ENCODE measurements around the gene FBXO3.
"Not testable (repeated sequence)": the region's sequence is repeated elsewhere in the genome, so short reads cannot be mapped to it uniquely, and the experiment has no call there.

Gene FBXO3

DNA sequence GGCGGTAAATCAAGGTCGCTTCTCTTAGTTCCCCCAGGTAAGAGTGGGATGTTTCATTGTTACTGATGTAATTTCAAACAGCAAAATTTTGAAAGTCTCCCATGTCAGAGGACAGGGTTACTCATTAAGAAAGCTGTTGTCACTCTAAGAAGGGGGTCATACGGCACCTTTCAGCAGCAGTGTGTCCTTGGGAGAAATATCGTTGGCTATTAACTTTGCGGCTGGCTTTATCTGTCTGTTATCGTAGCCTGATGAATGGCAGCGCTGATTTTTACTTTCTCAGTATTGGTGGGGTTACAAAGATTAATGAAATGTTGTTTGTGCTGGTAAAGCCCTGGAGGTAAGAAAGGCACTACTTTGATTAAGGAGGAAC is 27.5 kb upstream of the FBXO3 start:
- H3K4me3 ChIP-seq (replicated peaks; ENCODE audit: low read depth, low read length), result no peak overlapping the region
- no peak for DNase-seq (ENCODE audit: low read depth)
- TF ChIP-seq, protein P1, sequence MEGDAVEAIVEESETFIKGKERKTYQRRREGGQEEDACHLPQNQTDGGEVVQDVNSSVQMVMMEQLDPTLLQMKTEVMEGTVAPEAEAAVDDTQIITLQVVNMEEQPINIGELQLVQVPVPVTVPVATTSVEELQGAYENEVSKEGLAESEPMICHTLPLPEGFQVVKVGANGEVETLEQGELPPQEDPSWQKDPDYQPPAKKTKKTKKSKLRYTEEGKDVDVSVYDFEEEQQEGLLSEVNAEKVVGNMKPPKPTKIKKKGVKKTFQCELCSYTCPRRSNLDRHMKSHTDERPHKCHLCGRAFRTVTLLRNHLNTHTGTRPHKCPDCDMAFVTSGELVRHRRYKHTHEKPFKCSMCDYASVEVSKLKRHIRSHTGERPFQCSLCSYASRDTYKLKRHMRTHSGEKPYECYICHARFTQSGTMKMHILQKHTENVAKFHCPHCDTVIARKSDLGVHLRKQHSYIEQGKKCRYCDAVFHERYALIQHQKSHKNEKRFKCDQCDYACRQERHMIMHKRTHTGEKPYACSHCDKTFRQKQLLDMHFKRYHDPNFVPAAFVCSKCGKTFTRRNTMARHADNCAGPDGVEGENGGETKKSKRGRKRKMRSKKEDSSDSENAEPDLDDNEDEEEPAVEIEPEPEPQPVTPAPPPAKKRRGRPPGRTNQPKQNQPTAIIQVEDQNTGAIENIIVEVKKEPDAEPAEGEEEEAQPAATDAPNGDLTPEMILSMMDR (IDR thresholded peaks at IDR 0.05; ENCODE audit: low read length, missing control alignments), result no peak

DNA sequence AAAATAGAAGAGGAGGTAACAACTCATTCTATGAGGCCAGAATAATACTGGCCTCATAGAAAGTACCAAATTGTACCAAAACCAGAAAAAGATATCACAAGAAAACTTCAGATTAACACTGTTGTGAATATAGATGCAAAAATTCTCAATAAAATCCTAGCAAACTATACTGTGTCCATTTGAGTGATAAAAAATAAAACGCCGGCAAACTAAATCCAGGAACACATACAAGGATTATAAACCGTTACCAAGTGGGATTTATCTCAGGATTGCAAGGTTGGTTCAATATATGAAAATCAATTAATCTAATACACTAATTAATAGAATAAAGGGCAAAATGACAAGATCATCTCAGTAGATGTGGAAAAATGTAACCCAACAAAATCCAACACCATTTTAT is 23.6 kb upstream of the FBXO3 start:
- TF ChIP-seq, protein P1 (IDR thresholded peaks at IDR 0.05; ENCODE audit: low read length, missing control alignments), result no peak

DNA sequence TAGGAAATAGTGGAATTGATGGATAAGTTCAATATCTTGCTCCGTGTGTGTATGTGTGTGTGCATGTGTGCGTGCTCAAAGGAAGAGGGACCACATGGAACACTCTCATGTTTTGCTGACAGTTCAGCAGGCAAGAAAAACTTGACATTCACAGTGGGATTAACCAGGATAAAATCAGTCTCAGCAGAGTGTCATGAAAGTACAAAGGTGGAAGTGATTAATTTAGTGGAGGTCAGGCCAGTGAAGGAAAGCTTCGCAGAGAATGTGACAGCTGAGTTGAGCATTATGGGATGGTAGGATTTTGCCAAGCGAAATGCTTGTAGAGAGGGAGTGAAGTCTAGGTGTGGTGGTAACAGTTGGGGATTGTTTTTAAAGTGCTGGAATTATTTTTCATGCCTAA is 15.7 kb upstream of the FBXO3 start:
- H3K4me3 ChIP-seq (replicated peaks; ENCODE audit: low read depth, low read length), result no peak overlapping the region
- no peak for DNase-seq (ENCODE audit: low read depth)
- TF ChIP-seq, protein P1 (IDR thresholded peaks at IDR 0.05; ENCODE audit: low read length, missing control alignments), result no peak

More for the DNA sequence above, 23.6 kb upstream of the FBXO3 start:
- DNase-seq (ENCODE audit: low read depth), result no peak
- H3K4me3 ChIP-seq (replicated peaks; ENCODE audit: low read depth, low read length), result no peak overlapping the region

DNA sequence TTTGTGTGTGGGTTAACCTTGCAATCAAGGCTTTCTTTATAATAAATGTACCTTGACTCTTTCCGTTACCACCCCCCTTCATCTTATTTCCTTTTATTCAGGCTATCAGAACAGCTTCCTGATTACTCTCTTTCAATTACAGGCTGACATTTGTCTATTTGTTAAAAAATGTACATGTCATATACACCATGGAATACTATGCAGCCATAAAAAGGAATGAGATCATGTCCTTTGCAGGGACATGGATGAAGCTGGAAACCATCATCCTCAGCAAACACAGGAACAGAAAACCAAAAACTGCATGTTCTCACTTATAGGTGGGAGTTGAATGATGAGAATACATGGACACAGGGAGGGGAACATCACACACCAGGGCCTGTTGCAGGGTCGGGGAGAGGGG is 13.8 kb upstream of the FBXO3 start:
- H3K4me3 ChIP-seq (replicated peaks; ENCODE audit: low read depth, low read length); DNase-seq (ENCODE audit: low read depth): not testable (repeated sequence)

DNA sequence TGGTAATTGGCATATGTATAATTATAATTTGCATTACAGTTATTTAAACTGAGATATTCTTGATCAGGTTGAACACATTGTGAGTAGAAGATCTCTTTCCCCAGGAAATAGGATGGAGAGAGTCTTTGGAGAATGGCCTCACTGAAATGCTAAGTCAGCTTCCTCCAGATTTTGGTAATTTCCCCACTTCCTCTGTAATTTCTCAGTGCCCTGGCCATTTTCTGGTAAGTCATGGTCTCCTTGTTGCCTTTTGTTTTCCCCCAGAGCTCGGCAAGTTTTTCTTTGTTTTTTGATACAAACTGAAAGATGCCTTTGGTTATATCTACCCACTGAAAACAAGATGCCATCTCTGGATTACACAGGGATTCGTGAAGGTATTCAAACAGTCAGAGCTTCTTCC is 12.8 kb upstream of the FBXO3 start:
- TF ChIP-seq, protein P1 (IDR thresholded peaks at IDR 0.05; ENCODE audit: low read length, missing control alignments), result no peak
- no peak for DNase-seq (ENCODE audit: low read depth)
- H3K4me3 ChIP-seq (replicated peaks; ENCODE audit: low read depth, low read length), result no peak overlapping the region

DNA sequence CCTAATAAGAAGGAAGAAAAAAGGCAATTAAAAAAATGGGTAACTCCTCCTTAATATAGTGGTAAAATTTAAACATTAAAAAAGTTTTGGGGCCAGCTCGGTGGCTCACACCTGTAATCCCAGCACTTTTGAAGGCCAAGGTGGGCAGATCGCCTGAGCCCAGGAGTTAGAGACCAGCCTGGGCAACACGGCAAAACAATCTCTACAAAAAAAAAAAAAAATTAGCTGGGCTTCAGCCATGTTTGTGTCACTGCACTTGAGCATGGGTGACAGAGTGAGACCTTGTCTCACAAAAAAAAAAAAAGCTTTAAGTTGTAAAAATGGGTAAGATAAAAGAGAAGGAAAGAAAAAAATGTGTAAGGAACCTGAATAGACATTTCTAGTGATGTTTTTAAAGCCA is 11.3 kb upstream of the FBXO3 start:
- no peak overlapping the region for H3K4me3 ChIP-seq (replicated peaks; ENCODE audit: low read depth, low read length)
- no peak for DNase-seq (ENCODE audit: low read depth)
- TF ChIP-seq, protein P1 (IDR thresholded peaks at IDR 0.05; ENCODE audit: low read length, missing control alignments), result no peak

DNA sequence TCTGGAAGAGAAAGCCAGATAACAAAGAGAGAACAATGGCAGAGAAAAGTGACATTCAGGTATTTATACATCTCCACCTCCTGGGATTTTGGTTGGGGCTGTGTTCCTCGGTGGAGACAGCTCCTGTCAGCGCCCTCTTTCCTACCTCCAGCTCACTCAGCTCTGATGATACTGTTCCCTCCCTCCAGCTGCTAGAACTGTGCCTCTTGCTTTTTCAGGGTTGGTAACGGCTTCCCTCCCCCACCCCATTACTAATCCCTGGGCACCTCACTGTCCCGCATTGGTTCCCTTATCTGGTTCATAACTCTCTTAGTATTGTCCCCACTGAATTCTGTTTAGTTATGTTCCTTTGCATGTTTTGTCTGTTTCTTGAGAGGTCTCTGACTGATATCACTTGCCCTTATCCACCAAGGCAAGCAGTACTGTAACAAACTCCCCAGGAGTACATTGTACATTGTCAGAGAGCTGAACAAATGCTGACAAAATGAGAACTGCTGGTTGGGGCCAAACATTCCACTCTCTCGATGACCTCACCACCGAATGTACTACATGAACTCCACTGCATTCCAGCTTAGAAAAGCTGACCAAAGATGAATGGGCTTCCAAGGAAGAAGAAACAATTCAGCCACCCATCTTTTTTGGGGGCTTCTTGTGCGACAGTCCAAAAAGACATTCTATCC is 5.7 kb upstream of the FBXO3 start:
- TF ChIP-seq, protein P1 (IDR thresholded peaks at IDR 0.05; ENCODE audit: low read length, missing control alignments), result no peak
- peak; percentile 85 for DNase-seq (ENCODE audit: low read depth)
- no peak overlapping the region for H3K4me3 ChIP-seq (replicated peaks; ENCODE audit: low read depth, low read length)

Data from fibroblast of pulmonary artery (primary cell).